HepG2 (cell line): ENCODE results near the gene PPP1R12B. TPM values are rescaled to one million over a fixed set of nuclear protein-coding genes. Genes with fewer than 3 reads are reported as not detected.

Experiments
- BRD4 ChIP-seq: sonication (generic); formaldehyde crosslinking; IDR thresholded peaks from 2 replicates; pipeline ENCODE4 v1.4.0; 2020; ENCODE audit warnings: missing genetic modification reagents
- ELF4 ChIP-seq: sonication (generic); formaldehyde crosslinking; IDR thresholded peaks from 2 replicates; pipeline ENCODE4 v1.5.0; 2020; ENCODE audit warnings: missing genetic modification reagents, mild to moderate bottlenecking, moderate library complexity, borderline replicate concordance
- ERF ChIP-seq: IDR thresholded peaks from 2 replicates; pipeline ENCODE4 v1.6.1; 2018; ENCODE audit warnings: missing biosample characterization, missing genetic modification reagents
- FOSL2 ChIP-seq: sonication (generic); formaldehyde crosslinking; IDR thresholded peaks from 2 replicates; pipeline ENCODE4 v1.4.0; 2020; ENCODE audit warnings: missing genetic modification reagents
- HNRNPK ChIP-seq: fragments of 200-400 bp; formaldehyde crosslinking; IDR thresholded peaks from 2 replicates; pipeline ENCODE4 v1.6.1; 2018; ENCODE audit warnings: low read length, low read depth, moderate library complexity, mild to moderate bottlenecking; ENCODE audit not compliant: poor library complexity, severe bottlenecking
- MZF1 ChIP-seq: sonication (generic); formaldehyde crosslinking; IDR thresholded peaks from 2 replicates; pipeline ENCODE4 v1.8.1; 2023; ENCODE audit warnings: mild to moderate bottlenecking, missing genetic modification reagents, borderline replicate concordance
- RXRA ChIP-seq: sonication (generic); formaldehyde crosslinking; IDR thresholded peaks from 2 replicates; pipeline ENCODE4 v1.5.1; 2020; ENCODE audit warnings: missing genetic modification reagents
- SALL1 ChIP-seq: sonication (generic); formaldehyde crosslinking; IDR thresholded peaks from 2 replicates; pipeline ENCODE4 v1.8.0; 2022; ENCODE audit warnings: mild to moderate bottlenecking, missing genetic modification reagents
- SIX4 ChIP-seq: sonication (generic); formaldehyde crosslinking; IDR thresholded peaks from 2 replicates; pipeline ENCODE4 v1.4.0; 2020; ENCODE audit warnings: missing genetic modification reagents
- SOX13 ChIP-seq, 3 experiments: fragments of 450-650 bp in 1 of 3; sonication (generic) in 1 of 3; formaldehyde crosslinking in 1 of 3; IDR thresholded peaks in 2 of 3; conservative IDR thresholded peaks in 1 of 3; 2 replicates each; pipeline versions ENCODE4 v1.5.0 to v1.6.1; 2016 to 2020; ENCODE audit warnings: antibody characterized with exemption in 1 of 3, mild to moderate bottlenecking in 1 of 3, missing compliant biosample characterization in 1 of 3, missing genetic modification reagents in 1 of 3, moderate library complexity in 1 of 3
- YEATS2 ChIP-seq: sonication (generic); formaldehyde crosslinking; IDR thresholded peaks from 2 replicates; pipeline ENCODE4 v1.4.0; 2020; ENCODE audit warnings: missing genetic modification reagents, borderline replicate concordance
- ZFP1 ChIP-seq: IDR thresholded peaks from 2 replicates; pipeline ENCODE4 v1.6.1; 2016
- ZFP41 ChIP-seq: sonication (generic); formaldehyde crosslinking; IDR thresholded peaks from 2 replicates; pipeline ENCODE4 v1.4.0; 2020; ENCODE audit warnings: mild to moderate bottlenecking, missing genetic modification reagents, borderline replicate concordance
- ZNF207 ChIP-seq: fragments of 450-650 bp; IDR thresholded peaks from 2 replicates; pipeline ENCODE4 v1.6.1; 2016; ENCODE audit warnings: antibody characterized with exemption, borderline replicate concordance
- ZNF263 ChIP-seq: sonication (generic); formaldehyde crosslinking; IDR thresholded peaks from 2 replicates; pipeline ENCODE4 v1.4.0; 2020; ENCODE audit warnings: missing genetic modification reagents
- ZNF501 ChIP-seq: sonication (generic); formaldehyde crosslinking; IDR thresholded peaks from 2 replicates; pipeline ENCODE4 v1.5.1; 2020; ENCODE audit warnings: mild to moderate bottlenecking, moderate library complexity, missing genetic modification reagents
- ZNF543 ChIP-seq: sonication (generic); formaldehyde crosslinking; IDR thresholded peaks from 2 replicates; pipeline ENCODE4 v1.4.0; 2020; ENCODE audit warnings: mild to moderate bottlenecking, missing genetic modification reagents
- ZNF550 ChIP-seq: sonication (generic); formaldehyde crosslinking; IDR thresholded peaks from 2 replicates; pipeline ENCODE4 v1.4.0; 2020; ENCODE audit warnings: mild to moderate bottlenecking, missing genetic modification reagents, borderline replicate concordance
- ZNF572 ChIP-seq: sonication (generic); formaldehyde crosslinking; IDR thresholded peaks from 2 replicates; pipeline ENCODE4 v1.5.1; 2020; ENCODE audit warnings: mild to moderate bottlenecking, missing genetic modification reagents
- ZNF629 ChIP-seq: sonication (generic); formaldehyde crosslinking; conservative IDR thresholded peaks from 2 replicates; pipeline ENCODE4 v1.5.0; 2020; ENCODE audit warnings: missing genetic modification reagents
- ZNF839 ChIP-seq: sonication (generic); formaldehyde crosslinking; IDR thresholded peaks from 2 replicates; pipeline ENCODE4 v1.4.0; 2020; ENCODE audit warnings: missing genetic modification reagents, mild to moderate bottlenecking, borderline replicate concordance
- polyA plus RNA-seq, 8 experiments: library from polyadenylated mRNA; depleted of rRNA in 3 of 8; stranded (reverse) in 7 of 8; unstranded in 1 of 8; fragments of >200 nt; fragmentation: Illumina TruSeq in 4 of 8; extraction: Trizol in 4 of 8; gene quantifications; 2 replicates each; pipeline versions ENCODE4 v1.2.1 to v1.2.3, GENCODE V29; 2011 to 2016; ENCODE audit warnings: low read depth in 4 of 8, missing spikeins in 1 of 8, mixed read lengths in 1 of 8; ENCODE audit not compliant: insufficient read depth in 1 of 8
- total RNA-seq, 5 experiments: library from RNA; depleted of rRNA; stranded (reverse); fragments of >200 nt; fragmentation: Illumina TruSeq; extraction: Trizol; gene quantifications; 2 replicates each; pipeline ENCODE4 v1.2.3, GENCODE V29; 2016; ENCODE audit warnings: low read depth in 1 of 5
- TF ChIP-seq, protein P1 (sequence below): sonication (generic); formaldehyde crosslinking; IDR thresholded peaks from 2 replicates; pipeline ENCODE4 v1.4.0; 2020; ENCODE audit warnings: missing genetic modification reagents, borderline replicate concordance
- TF ChIP-seq, protein P2 (sequence below): sonication (generic); formaldehyde crosslinking; IDR thresholded peaks from 2 replicates; pipeline ENCODE4 v1.4.0; 2020; ENCODE audit warnings: missing genetic modification reagents
- TF ChIP-seq, protein P3 (sequence below): sonication (generic); formaldehyde crosslinking; IDR thresholded peaks from 2 replicates; pipeline ENCODE4 v1.4.0; 2020; ENCODE audit warnings: missing genetic modification reagents, borderline replicate concordance

PPP1R12B gene
- total and polyA plus RNA-seq, 2 of the 13 experiments (the other 11 are each of a cell fraction or from before 2014, with no cell fraction given) = 12.0 to 13.6 TPM

DNA sequence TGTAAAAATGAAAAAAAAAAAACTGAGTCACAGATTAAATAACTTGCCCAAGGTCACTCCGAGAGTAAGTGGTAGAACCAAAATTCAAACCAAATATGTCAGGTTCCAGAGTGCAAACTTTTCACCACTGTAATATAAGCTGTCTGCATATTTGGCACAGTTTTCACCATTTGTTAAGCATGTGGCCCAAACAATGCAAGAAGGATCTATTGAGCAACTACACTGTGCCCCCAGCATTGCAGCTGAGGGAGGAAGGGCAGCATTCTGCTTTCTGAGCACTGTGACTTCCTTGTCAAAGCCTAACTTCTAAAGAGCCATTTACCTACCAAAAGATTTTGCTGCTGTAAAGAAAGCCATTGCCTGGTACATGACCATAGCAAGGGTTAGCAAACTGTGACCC lies 228.3 kb downstream of the PPP1R12B start (continued):
- TF ChIP-seq, protein P1, sequence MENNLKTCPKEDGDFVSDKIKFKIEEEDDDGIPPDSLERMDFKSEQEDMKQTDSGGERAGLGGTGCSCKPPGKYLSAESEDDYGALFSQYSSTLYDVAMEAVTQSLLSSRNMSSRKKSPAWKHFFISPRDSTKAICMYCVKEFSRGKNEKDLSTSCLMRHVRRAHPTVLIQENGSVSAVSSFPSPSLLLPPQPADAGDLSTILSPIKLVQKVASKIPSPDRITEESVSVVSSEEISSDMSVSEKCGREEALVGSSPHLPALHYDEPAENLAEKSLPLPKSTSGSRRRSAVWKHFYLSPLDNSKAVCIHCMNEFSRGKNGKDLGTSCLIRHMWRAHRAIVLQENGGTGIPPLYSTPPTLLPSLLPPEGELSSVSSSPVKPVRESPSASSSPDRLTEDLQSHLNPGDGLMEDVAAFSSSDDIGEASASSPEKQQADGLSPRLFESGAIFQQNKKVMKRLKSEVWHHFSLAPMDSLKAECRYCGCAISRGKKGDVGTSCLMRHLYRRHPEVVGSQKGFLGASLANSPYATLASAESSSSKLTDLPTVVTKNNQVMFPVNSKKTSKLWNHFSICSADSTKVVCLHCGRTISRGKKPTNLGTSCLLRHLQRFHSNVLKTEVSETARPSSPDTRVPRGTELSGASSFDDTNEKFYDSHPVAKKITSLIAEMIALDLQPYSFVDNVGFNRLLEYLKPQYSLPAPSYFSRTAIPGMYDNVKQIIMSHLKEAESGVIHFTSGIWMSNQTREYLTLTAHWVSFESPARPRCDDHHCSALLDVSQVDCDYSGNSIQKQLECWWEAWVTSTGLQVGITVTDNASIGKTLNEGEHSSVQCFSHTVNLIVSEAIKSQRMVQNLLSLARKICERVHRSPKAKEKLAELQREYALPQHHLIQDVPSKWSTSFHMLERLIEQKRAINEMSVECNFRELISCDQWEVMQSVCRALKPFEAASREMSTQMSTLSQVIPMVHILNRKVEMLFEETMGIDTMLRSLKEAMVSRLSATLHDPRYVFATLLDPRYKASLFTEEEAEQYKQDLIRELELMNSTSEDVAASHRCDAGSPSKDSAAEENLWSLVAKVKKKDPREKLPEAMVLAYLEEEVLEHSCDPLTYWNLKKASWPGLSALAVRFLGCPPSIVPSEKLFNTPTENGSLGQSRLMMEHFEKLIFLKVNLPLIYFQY = no peak
- TF ChIP-seq ZNF839 (CRISPR knock-in tag) (no peak), HNRNPK (no peak), ELF4 (CRISPR knock-in tag) (no peak), ZNF207 (no peak), ERF (CRISPR knock-in tag) (no peak), BRD4 (CRISPR knock-in tag) (no peak), ZFP41 (CRISPR knock-in tag) (no peak), ZNF543 (CRISPR knock-in tag) (no peak), YEATS2 (CRISPR knock-in tag) (no peak), MZF1 (no peak), SOX13 (IDR thresholded peaks at IDR 0.05) (peak; percentile 53), SOX13 (CRISPR knock-in tag; conservative IDR thresholded peaks at IDR 0.05 in 1 of 2, IDR thresholded peaks at IDR 0.05 in 1 of 2) (peak in 1 of 2 experiments; percentile 90; a peak in 2 of 4 replicates), ZNF572 (CRISPR knock-in tag) (no peak), RXRA (CRISPR knock-in tag) (no peak; the same call in 1 of the 2 replicates), SALL1 (CRISPR knock-in tag) (peak; percentile 17; the same call in 1 of the 2 replicates), ZNF629 (CRISPR knock-in tag) (no peak), SIX4 (CRISPR knock-in tag) (0 out of 2 replicates have a peak, but pooled peaks have one; percentile 44), ZNF501 (CRISPR knock-in tag) (no peak), ZNF550 (CRISPR knock-in tag) (no peak), ZFP1 (CRISPR knock-in tag) (no peak), FOSL2 (CRISPR knock-in tag) (0 out of 2 replicates have a peak, but pooled peaks have one; percentile 19), ZNF263 (CRISPR knock-in tag) (peak; percentile 33; the same call in 1 of the 2 replicates)
- TF ChIP-seq, protein P2, sequence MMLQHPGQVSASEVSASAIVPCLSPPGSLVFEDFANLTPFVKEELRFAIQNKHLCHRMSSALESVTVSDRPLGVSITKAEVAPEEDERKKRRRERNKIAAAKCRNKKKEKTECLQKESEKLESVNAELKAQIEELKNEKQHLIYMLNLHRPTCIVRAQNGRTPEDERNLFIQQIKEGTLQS = no peak
- TF ChIP-seq, protein P3, sequence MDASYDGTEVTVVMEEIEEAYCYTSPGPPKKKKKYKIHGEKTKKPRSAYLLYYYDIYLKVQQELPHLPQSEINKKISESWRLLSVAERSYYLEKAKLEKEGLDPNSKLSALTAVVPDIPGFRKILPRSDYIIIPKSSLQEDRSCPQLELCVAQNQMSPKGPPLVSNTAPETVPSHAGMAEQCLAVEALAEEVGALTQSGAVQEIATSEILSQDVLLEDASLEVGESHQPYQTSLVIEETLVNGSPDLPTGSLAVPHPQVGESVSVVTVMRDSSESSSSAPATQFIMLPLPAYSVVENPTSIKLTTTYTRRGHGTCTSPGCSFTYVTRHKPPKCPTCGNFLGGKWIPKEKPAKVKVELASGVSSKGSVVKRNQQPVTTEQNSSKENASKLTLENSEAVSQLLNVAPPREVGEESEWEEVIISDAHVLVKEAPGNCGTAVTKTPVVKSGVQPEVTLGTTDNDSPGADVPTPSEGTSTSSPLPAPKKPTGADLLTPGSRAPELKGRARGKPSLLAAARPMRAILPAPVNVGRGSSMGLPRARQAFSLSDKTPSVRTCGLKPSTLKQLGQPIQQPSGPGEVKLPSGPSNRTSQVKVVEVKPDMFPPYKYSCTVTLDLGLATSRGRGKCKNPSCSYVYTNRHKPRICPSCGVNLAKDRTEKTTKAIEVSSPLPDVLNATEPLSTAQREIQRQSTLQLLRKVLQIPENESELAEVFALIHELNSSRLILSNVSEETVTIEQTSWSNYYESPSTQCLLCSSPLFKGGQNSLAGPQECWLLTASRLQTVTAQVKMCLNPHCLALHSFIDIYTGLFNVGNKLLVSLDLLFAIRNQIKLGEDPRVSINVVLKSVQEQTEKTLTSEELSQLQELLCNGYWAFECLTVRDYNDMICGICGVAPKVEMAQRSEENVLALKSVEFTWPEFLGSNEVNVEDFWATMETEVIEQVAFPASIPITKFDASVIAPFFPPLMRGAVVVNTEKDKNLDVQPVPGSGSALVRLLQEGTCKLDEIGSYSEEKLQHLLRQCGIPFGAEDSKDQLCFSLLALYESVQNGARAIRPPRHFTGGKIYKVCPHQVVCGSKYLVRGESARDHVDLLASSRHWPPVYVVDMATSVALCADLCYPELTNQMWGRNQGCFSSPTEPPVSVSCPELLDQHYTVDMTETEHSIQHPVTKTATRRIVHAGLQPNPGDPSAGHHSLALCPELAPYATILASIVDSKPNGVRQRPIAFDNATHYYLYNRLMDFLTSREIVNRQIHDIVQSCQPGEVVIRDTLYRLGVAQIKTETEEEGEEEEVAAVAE (CRISPR knock-in tag) = no peak
